ENCODE measurements around the gene SPR. TPM values are rescaled to one million over a fixed set of nuclear protein-coding genes. Genes with fewer than 3 reads are reported as not detected.

The SPR gene
- total and polyA plus RNA-seq, 2 donors (not counting 3 experiments of a cell fraction or from before 2014, with no cell fraction given): 22.0 to 27.6 TPM

GRCh38 chr2:72913486-72914205 is 26.4 kb downstream of the SPR start:
- FAIRE-seq: no peak

GRCh38 chr2:72914206-72914559 is 27.0 kb downstream of the SPR start:
- intact Hi-C loops (cut with micrococcal nuclease) (no loop called here), dilution Hi-C loops (cut with MboI; ENCODE audit: extremely low pct_ligation_motif_present, low sequenced_read_pairs) (no loop called here)
- H3K27ac ChIP-seq (ENCODE audit: insufficient read depth, low read depth, low read length): no peak overlapping the region
- FAIRE-seq (no peak), DNase-seq (ENCODE audit: low read depth, low spot score) (no peak)
- POLR2A ChIA-PET: no interaction called here
- CTCF ChIA-PET: interaction anchor here (0.6 to 2.4 kb wide), 5 partner anchors 8 to 298 kb away, joined by 3 to 9 read pairs (median 5); no protein-coding TSS in a partner anchor
- no peaks in the 10 kb centered on the region for H3K79me2 ChIP-seq (ENCODE audit: control insufficient read depth, insufficient read depth, low read length)
- no peaks in the 10 kb centered on the region for H3K9me1 ChIP-seq (replicated peaks; ENCODE audit: control insufficient read depth, extremely low read depth, insufficient read depth, low read length)
- H3K4me3 ChIP-seq (replicated peaks in 1 of 3; ENCODE audit: insufficient read depth in 1 of 3, low read depth in 1 of 3, low read length in 3 of 3): no peak overlapping the region
- H3K27me3 ChIP-seq (ENCODE audit: control insufficient read depth in 2 of 2, insufficient read depth in 2 of 2, low read length in 2 of 2): peaks cover 71 to 98% of the 10 kb centered on the region in 2 experiments
- no TSS peak for BruUV-seq (replicated peaks)
- H3K4me2 ChIP-seq (ENCODE audit: insufficient read depth, low read length): no peak overlapping the region
- H3K4me1 ChIP-seq (ENCODE audit: control insufficient read depth, extremely low read depth, insufficient read depth, low read length): peaks cover 8% of the 10 kb centered on the region
- no peaks in the 10 kb centered on the region for H4K20me1 ChIP-seq (replicated peaks; ENCODE audit: control insufficient read depth, extremely low read depth, insufficient read depth, low read length)
- H3K9ac ChIP-seq (replicated peaks; ENCODE audit: extremely low read depth, insufficient read depth, low read length): no peak overlapping the region
- H3K36me3 ChIP-seq (ENCODE audit: control insufficient read depth in 2 of 2, extremely low read depth in 1 of 2, insufficient read depth in 2 of 2, low read length in 2 of 2): no peaks in the 10 kb centered on the region
- TF ChIP-seq EZH2 (IDR thresholded peaks at IDR 0.05; ENCODE audit: borderline replicate concordance, low read depth, low read length, severe bottlenecking): no peak
- no peak for TF ChIP-seq MYC (IDR thresholded peaks at IDR 0.05; ENCODE audit: low read depth, low read length)
- no peak for TF ChIP-seq GATA2 (IDR thresholded peaks at IDR 0.05; ENCODE audit: insufficient read depth, insufficient read length, low read depth, low read length)
- no peak for TF ChIP-seq FOS (IDR thresholded peaks at IDR 0.05; ENCODE audit: borderline replicate concordance, insufficient read depth, low read length)
- TF ChIP-seq CTCF (IDR thresholded peaks at IDR 0.05; ENCODE audit: extremely low read depth in 1 of 2, insufficient read depth in 1 of 2, low read depth in 1 of 2, low read length in 2 of 2): no peak
- no peak for TF ChIP-seq POLR2A (IDR thresholded peaks at IDR 0.05; ENCODE audit: low read depth, low read length)
- no peak for TF ChIP-seq JUN (IDR thresholded peaks at IDR 0.05; ENCODE audit: borderline replicate concordance, insufficient read depth, insufficient read length, low read depth)
- no peak for TF ChIP-seq MAX (IDR thresholded peaks at IDR 0.05; ENCODE audit: insufficient read depth, insufficient read length)
- TF ChIP-seq POLR2AphosphoS5 (IDR thresholded peaks at IDR 0.05; ENCODE audit: insufficient read depth, low read depth, low read length): no peak
- no peaks in the 10 kb centered on the region for H3K9me3 ChIP-seq (replicated peaks; ENCODE audit: control insufficient read depth, insufficient read depth, low read length)
- no peak overlapping the region for H2AFZ ChIP-seq (ENCODE audit: low read depth, low read length)

More at GRCh38 chr2:72913486-72914205, 26.4 kb downstream of the SPR start:
- H3K36me3 ChIP-seq (ENCODE audit: control insufficient read depth in 2 of 2, extremely low read depth in 1 of 2, insufficient read depth in 2 of 2, low read length in 2 of 2): no peaks in the 10 kb centered on the region
- H3K9me1 ChIP-seq (replicated peaks; ENCODE audit: control insufficient read depth, extremely low read depth, insufficient read depth, low read length): no peaks in the 10 kb centered on the region
- intact Hi-C loops (cut with micrococcal nuclease): no loop called here
- no peak overlapping the region for H3K4me2 ChIP-seq (ENCODE audit: insufficient read depth, low read length)
- no peak overlapping the region for H3K9ac ChIP-seq (replicated peaks; ENCODE audit: extremely low read depth, insufficient read depth, low read length)
- dilution Hi-C loops (cut with MboI; ENCODE audit: extremely low pct_ligation_motif_present, low sequenced_read_pairs): no loop called here
- BruUV-seq (replicated peaks): no TSS peak
- no peaks in the 10 kb centered on the region for H4K20me1 ChIP-seq (replicated peaks; ENCODE audit: control insufficient read depth, extremely low read depth, insufficient read depth, low read length)
- no peaks in the 10 kb centered on the region for H3K9me3 ChIP-seq (replicated peaks; ENCODE audit: control insufficient read depth, insufficient read depth, low read length)
- no peak overlapping the region for H3K4me3 ChIP-seq (replicated peaks in 1 of 3; ENCODE audit: insufficient read depth in 1 of 3, low read depth in 1 of 3, low read length in 3 of 3)
- peaks cover 67 to 96% of the 10 kb centered on the region in 2 experiments for H3K27me3 ChIP-seq (ENCODE audit: control insufficient read depth in 2 of 2, insufficient read depth in 2 of 2, low read length in 2 of 2)
- POLR2A ChIA-PET: no interaction called here
- H3K27ac ChIP-seq (ENCODE audit: insufficient read depth, low read depth, low read length): no peak overlapping the region
- no peak overlapping the region for H2AFZ ChIP-seq (ENCODE audit: low read depth, low read length)
- H3K79me2 ChIP-seq (ENCODE audit: control insufficient read depth, insufficient read depth, low read length): no peaks in the 10 kb centered on the region
- peaks cover 8% of the 10 kb centered on the region for H3K4me1 ChIP-seq (ENCODE audit: control insufficient read depth, extremely low read depth, insufficient read depth, low read length)
- TF ChIP-seq GATA2 (IDR thresholded peaks at IDR 0.05; ENCODE audit: insufficient read depth, insufficient read length, low read depth, low read length) (no peak), EZH2 (IDR thresholded peaks at IDR 0.05; ENCODE audit: borderline replicate concordance, low read depth, low read length, severe bottlenecking) (peak; percentile 29)
- CTCF ChIA-PET: interaction anchor here (2.0 to 2.4 kb wide), 2 partner anchors 21 to 60 kb away, joined by 6 to 9 read pairs; no protein-coding TSS in a partner anchor
- no peak for DNase-seq (ENCODE audit: low read depth, low spot score)
